Keratinocyte (primary cell): ENCODE results near the gene C1RL. TPM values are rescaled to one million over a fixed set of nuclear protein-coding genes. Genes with fewer than 3 reads are reported as not detected.

Experiments
- DNase-seq: peaks from one replicate; pipeline ENCODE4 v3.0.0-alpha.2; 2011; ENCODE audit warnings: low read depth, missing footprints, low spot score
- FAIRE-seq: peaks from 2 replicates; lab custom pipeline; 2011; peaks lifted over from hg19 to GRCh38; lab: Jason Lieb, UNC
- H2AFZ ChIP-seq: 2 replicates; pipeline ENCODE4 v1.6.0; 2012; ENCODE audit warnings: low read length, control low read depth, inconsistent platforms; ENCODE audit not compliant: control insufficient read depth
- H3K27ac ChIP-seq: 2 replicates; pipeline ENCODE4 v1.5.1; 2011; ENCODE audit warnings: low read length; ENCODE audit not compliant: control insufficient read depth, insufficient read depth
- H3K27me3 ChIP-seq: 3 replicates; pipeline ENCODE4 v1.6.0; 2011; ENCODE audit warnings: low read length; ENCODE audit not compliant: control insufficient read depth, insufficient read depth; ENCODE audit errors: extremely low read depth
- H3K36me3 ChIP-seq, 2 experiments: 2 replicates in 1 of 2; 3 replicates in 1 of 2; pipeline ENCODE4 v1.5.1; 2011; ENCODE audit warnings: low read length in 2 of 2, mild to moderate bottlenecking in 1 of 2; ENCODE audit not compliant: control insufficient read depth in 2 of 2, insufficient read depth in 2 of 2; ENCODE audit errors: extremely low read depth in 1 of 2
- H3K4me1 ChIP-seq: 3 replicates; pipeline ENCODE4 v1.5.1; 2011; ENCODE audit warnings: low read length; ENCODE audit not compliant: control insufficient read depth, insufficient read depth; ENCODE audit errors: extremely low read depth
- H3K4me2 ChIP-seq: 3 replicates; pipeline ENCODE4 v1.6.0; 2011; ENCODE audit warnings: low read depth, low read length; ENCODE audit not compliant: control insufficient read depth, insufficient read depth; ENCODE audit errors: extremely low read depth
- H3K4me3 ChIP-seq, 3 experiments: fragments of 200-600 bp in 1 of 3; sonication (generic) in 1 of 3; 2 replicates in 2 of 3; 3 replicates in 1 of 3; pipeline ENCODE4 v1.5.1; 2011 to 2016; ENCODE audit warnings: low read length in 3 of 3, mild to moderate bottlenecking in 3 of 3, control low read depth in 2 of 3, inconsistent platforms in 1 of 3, low read depth in 1 of 3, mixed read lengths in 1 of 3, mixed run types in 1 of 3, moderate library complexity in 1 of 3; ENCODE audit not compliant: control insufficient read depth in 2 of 3, insufficient read depth in 2 of 3; ENCODE audit errors: extremely low read depth in 1 of 3
- H3K79me2 ChIP-seq: 2 replicates; pipeline ENCODE4 v1.6.0; 2012; ENCODE audit warnings: low read length; ENCODE audit not compliant: control insufficient read depth, insufficient read depth
- H3K9ac ChIP-seq: 3 replicates; pipeline ENCODE4 v1.6.0; 2011; ENCODE audit warnings: low read length; ENCODE audit not compliant: control insufficient read depth, insufficient read depth; ENCODE audit errors: extremely low read depth
- H3K9me1 ChIP-seq: 3 replicates; pipeline ENCODE4 v1.6.0; 2011; ENCODE audit warnings: low read length; ENCODE audit not compliant: control insufficient read depth, insufficient read depth; ENCODE audit errors: extremely low read depth
- H3K9me3 ChIP-seq: 2 replicates; pipeline ENCODE4 v1.5.1; 2012; ENCODE audit warnings: low read depth, low read length; ENCODE audit not compliant: control insufficient read depth
- H4K20me1 ChIP-seq: 3 replicates; pipeline ENCODE4 v1.6.0; 2011; ENCODE audit warnings: low read length; ENCODE audit not compliant: control insufficient read depth, insufficient read depth; ENCODE audit errors: extremely low read depth
- CTCF ChIP-seq, 3 experiments: IDR thresholded peaks in 1 of 3; conservative IDR thresholded peaks in 1 of 3; optimal IDR thresholded peaks in 1 of 3; 2 replicates in 2 of 3; 3 replicates in 1 of 3; pipeline versions ENCODE3 to v1.5.1; 2011; ENCODE audit warnings: low read length in 3 of 3, mild to moderate bottlenecking in 3 of 3, moderate library complexity in 2 of 3, control low read depth in 1 of 3, inconsistent platforms in 1 of 3; ENCODE audit not compliant: insufficient read depth in 2 of 3; ENCODE audit errors: extremely low read depth in 1 of 3
- EZH2 ChIP-seq: IDR thresholded peaks from one replicate; pipeline ENCODE4 v1.6.1; 2012; ENCODE audit warnings: inconsistent platforms, mild to moderate bottlenecking, low read length, moderate library complexity
- dilution Hi-C: fragments of 300-500 bp; cut with MboI; formaldehyde crosslinking; loops from one replicate; pipeline ENCODE4 v1.7.0; 2020; ENCODE audit warnings: low sequenced_read_pairs; ENCODE audit not compliant: extremely low pct_ligation_motif_present
- polyA plus RNA-seq, 5 experiments: library from polyadenylated mRNA; depleted of rRNA in 3 of 5; stranded (reverse) in 3 of 5; stranded (forward) in 1 of 5; unstranded in 1 of 5; fragments of >200 nt; gene quantifications; 1 replicate in 1 of 5; 2 replicates in 3 of 5; 3 replicates in 1 of 5; pipeline versions ENCODE4 v1.2.1 to v1.2.3, GENCODE V29; 2011 to 2012; ENCODE audit warnings: missing spikeins in 2 of 5, low read depth in 1 of 5, low replicate concordance in 1 of 5

The C1RL gene
- polyA plus RNA-seq, 1 donor (not counting 4 experiments of a cell fraction or from before 2014, with no cell fraction given): 9.3 TPM

GRCh38 chr12:7136071-7136470, 27.1 kb upstream of the C1RL start:
- dilution Hi-C loops: no loop called here

GRCh38 chr12:7134396-7135166, 25.6 kb upstream of the C1RL start:
- Histone ChIP-seq H4K20me1 (no peaks in the 10 kb centered on the region), H3K4me1 (peaks cover 14% of the 10 kb centered on the region), H3K27me3 (no peaks in the 10 kb centered on the region), H3K4me2 (no peak overlapping the region), H3K27ac (no peak overlapping the region), H3K9me1 (no peaks in the 10 kb centered on the region), H3K4me3 (no peak overlapping the region), H3K79me2 (no peaks in the 10 kb centered on the region), H3K9me3 (no peaks in the 10 kb centered on the region), H3K36me3 (peaks cover 12 to 28% of the 10 kb centered on the region in 2 experiments), H2AFZ (no peak overlapping the region), H3K9ac (no peak overlapping the region)
- dilution Hi-C loops: no loop called here
- DNase-seq (no peak), FAIRE-seq (no peak)
- TF ChIP-seq CTCF (optimal IDR thresholded peaks at IDR 0.05 in 1 of 3, IDR thresholded peaks at IDR 0.05 in 1 of 3, conservative IDR thresholded peaks at IDR 0.05 in 1 of 3; ENCODE audit: extremely low read depth in 1 of 3, insufficient read depth in 2 of 3, low read length in 3 of 3) (no peak), EZH2 (no peak)

More at GRCh38 chr12:7136071-7136470, 27.1 kb upstream of the C1RL start:
- Histone ChIP-seq H3K4me1 (peaks cover 4% of the 10 kb centered on the region), H2AFZ (no peak overlapping the region), H3K27ac (no peak overlapping the region), H3K4me3 (no peak overlapping the region), H3K36me3 (peaks cover 12 to 29% of the 10 kb centered on the region in 2 experiments), H3K27me3 (no peaks in the 10 kb centered on the region), H3K9me3 (no peaks in the 10 kb centered on the region), H3K9me1 (no peaks in the 10 kb centered on the region), H3K9ac (no peak overlapping the region), H3K4me2 (no peak overlapping the region), H3K79me2 (no peaks in the 10 kb centered on the region), H4K20me1 (no peaks in the 10 kb centered on the region)
- TF ChIP-seq CTCF (optimal IDR thresholded peaks at IDR 0.05 in 1 of 3, IDR thresholded peaks at IDR 0.05 in 1 of 3, conservative IDR thresholded peaks at IDR 0.05 in 1 of 3; ENCODE audit: extremely low read depth in 1 of 3, insufficient read depth in 2 of 3, low read length in 3 of 3): no peak
- no peak for TF ChIP-seq EZH2
- FAIRE-seq (no peak), DNase-seq (no peak)
